ENCODE data around the gene GORASP2. TPM values are rescaled to one million over a fixed set of nuclear protein-coding genes. Genes with fewer than 3 reads are reported as not detected.
"Not testable (repeated sequence)": the region's sequence is repeated elsewhere in the genome, so short reads cannot be mapped to it uniquely, and the experiment has no call there.

GORASP2 gene
- total and polyA plus RNA-seq, 2 donors = 35.5 to 53.0 TPM

DNA sequence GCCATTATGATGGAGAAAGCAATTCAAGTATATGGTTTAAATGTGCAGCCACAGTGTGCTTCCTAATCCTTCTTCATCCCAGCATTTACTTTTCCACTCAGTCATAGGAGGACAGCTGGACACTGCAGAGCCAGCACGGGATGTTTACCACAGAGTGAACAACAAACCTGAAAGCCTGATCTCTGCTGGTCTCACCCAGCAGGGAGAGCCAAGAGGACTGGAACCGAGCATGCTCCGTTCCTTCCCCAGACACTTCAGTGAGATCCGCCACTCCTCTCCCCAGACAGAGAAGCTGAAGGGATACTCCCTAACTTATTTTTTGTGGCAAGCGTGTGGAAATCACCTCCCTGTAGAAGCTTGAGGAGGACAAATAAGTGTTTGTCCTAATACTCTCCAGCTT is 23.2 kb upstream of the GORASP2 start:
- Histone ChIP-seq H3K36me3 (ENCODE audit: insufficient read depth) (no peaks in the 10 kb centered on the region), H3K4me3 (ENCODE audit: low read depth, low read length) (no peak overlapping the region), H3K27ac (ENCODE audit: low read depth) (no peak overlapping the region), H3K4me1 (ENCODE audit: insufficient read depth) (no peaks in the 10 kb centered on the region)
- no peak for DNase-seq (ENCODE audit: extremely low spot score)
- WGBS = 27% methylated on average over 5 of the region's 5 CpGs

DNA sequence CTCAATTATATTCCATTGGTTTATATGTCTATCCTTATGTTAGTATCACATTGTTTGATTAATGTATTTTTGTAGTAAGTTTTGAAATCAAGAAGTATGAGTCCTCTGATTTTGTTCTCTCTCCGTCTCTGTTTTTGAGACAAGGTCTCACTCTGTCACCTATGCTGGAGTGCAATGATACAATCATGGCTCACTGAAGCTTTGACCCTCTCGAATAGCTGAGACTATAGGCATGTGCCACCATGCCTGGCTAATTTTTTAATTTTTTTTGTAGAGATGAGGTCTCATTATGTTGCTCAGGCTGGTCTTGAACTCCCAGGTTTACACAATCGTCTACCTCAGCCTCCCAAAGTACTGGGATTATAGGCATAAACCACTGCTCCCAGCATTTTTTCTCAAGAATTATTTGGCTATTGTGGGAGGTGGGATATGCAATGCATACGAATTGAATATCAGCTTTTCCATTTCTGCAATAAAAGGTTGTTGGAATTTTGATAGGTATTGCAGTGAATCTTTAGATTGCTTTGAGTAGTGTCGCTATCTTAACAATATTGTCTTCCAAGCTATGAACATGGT is 17.7 kb upstream of the GORASP2 start:
- no peak overlapping the region for H3K27ac ChIP-seq (ENCODE audit: low read depth)
- H3K4me3 ChIP-seq (ENCODE audit: low read depth, low read length) = no peak overlapping the region
- no peaks in the 10 kb centered on the region for H3K4me1 ChIP-seq (ENCODE audit: insufficient read depth)
- 85% methylated on average over 5 of the region's 5 CpGs for WGBS
- no peak for DNase-seq (ENCODE audit: extremely low spot score)
- H3K36me3 ChIP-seq (ENCODE audit: insufficient read depth) = no peaks in the 10 kb centered on the region

DNA sequence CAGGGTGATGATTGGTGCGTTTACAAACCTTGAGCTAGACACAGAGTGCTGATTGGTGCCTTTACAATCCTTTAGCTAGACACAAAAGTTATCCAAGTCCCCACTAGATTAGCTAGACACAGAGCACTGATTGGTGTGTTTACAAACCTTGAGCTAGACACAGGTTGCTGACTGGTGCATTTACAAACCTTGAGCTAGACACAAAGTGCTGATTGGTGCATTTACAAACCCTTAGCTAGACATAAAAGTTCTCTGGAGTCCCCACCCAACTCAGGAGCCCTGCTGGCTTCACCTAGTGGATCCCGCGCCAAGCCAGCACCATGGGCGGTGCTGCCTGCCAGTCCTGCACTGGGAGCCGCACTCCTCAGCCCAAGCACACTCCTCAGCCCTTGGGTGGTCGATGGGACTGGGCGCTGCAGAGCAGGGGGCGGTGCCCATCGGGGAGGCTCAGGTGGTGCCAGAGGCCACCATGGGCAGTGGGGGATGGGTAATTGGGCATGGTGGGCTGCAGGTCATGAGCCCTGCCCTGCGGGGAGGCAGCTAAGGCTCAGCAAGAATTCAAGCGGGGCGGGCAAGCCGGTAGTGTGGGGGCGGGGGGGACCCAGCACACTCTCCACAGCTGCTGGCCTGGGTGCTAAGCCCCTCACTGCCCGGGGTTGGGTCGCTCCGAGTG is 13.9 kb upstream of the GORASP2 start:
- WGBS = 97% methylated on average over 17 of the region's 17 CpGs
- H3K36me3 ChIP-seq (ENCODE audit: insufficient read depth); H3K4me1 ChIP-seq (ENCODE audit: insufficient read depth); DNase-seq (ENCODE audit: extremely low spot score); H3K27ac ChIP-seq (ENCODE audit: low read depth); H3K4me3 ChIP-seq (ENCODE audit: low read depth, low read length): not testable (repeated sequence)

DNA sequence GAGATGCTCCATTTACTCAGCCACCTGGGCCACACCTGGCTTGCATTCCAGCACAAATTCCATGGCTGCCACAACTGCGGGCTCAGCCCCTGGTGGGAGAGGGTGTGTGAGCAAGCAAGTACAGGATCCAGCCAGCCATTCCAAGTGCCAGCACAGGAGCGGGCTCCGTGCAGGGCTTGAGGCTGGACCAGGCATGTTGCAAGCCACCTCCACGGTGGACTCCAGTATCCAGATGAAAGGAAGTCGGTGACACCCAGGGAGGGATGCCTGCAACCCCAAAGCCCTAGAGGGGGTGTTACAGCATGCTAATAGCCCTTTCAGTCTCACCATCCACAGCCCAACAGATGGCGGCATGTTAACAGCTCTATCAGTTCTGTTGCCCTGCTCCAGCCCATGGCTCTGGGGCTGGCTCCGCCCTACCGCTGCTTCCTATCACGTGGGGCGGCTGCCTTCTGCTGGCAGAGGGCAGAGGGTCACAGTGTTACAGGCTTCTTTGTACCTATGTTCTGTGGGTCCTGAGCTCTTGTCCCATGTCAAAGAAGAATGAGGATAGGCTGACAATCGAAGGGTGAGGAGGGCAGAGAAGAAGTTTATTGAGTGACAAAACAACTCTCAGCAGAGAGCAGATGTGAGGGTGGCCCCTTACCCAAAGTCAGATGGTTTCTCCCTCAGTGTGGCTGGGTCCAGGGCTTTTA is 11.7 kb upstream of the GORASP2 start:
- Histone ChIP-seq H3K27ac (ENCODE audit: low read depth) (no peak overlapping the region), H3K4me1 (ENCODE audit: insufficient read depth) (no peaks in the 10 kb centered on the region), H3K36me3 (ENCODE audit: insufficient read depth) (no peaks in the 10 kb centered on the region), H3K4me3 (ENCODE audit: low read depth, low read length) (no peak overlapping the region)
- DNase-seq (ENCODE audit: extremely low spot score) = no peak
- WGBS = 95% methylated on average over 11 of the region's 11 CpGs

GRCh38 chr2:170917957-170918356 is 11.1 kb upstream of the GORASP2 start:
- H3K36me3 ChIP-seq (ENCODE audit: insufficient read depth) = no peaks in the 10 kb centered on the region
- WGBS = 77% methylated on average over 5 of the region's 5 CpGs
- no peak overlapping the region for H3K4me3 ChIP-seq (ENCODE audit: low read depth, low read length)
- DNase-seq (ENCODE audit: extremely low spot score) = no peak
- H3K27ac ChIP-seq (ENCODE audit: low read depth) = no peak overlapping the region
- no peaks in the 10 kb centered on the region for H3K4me1 ChIP-seq (ENCODE audit: insufficient read depth)

- H3K4me1 ChIP-seq (ENCODE audit: insufficient read depth); DNase-seq (ENCODE audit: extremely low spot score): not testable (repeated sequence)
- WGBS = 99% methylated on average over 2 of the region's 2 CpGs
Observed at GRCh38 chr2:170921873-170922272, 7.2 kb upstream of the GORASP2 start.

GRCh38 chr2:170922634-170923494 is 6.2 kb upstream of the GORASP2 start:
- no peak for DNase-seq (ENCODE audit: extremely low spot score)
- Histone ChIP-seq H3K4me3 (ENCODE audit: low read depth, low read length) (no peak overlapping the region), H3K27ac (ENCODE audit: low read depth) (no peak overlapping the region), H3K4me1 (ENCODE audit: insufficient read depth) (no peaks in the 10 kb centered on the region), H3K36me3 (ENCODE audit: insufficient read depth) (no peaks in the 10 kb centered on the region)
- WGBS = 91% methylated on average over 8 of the region's 8 CpGs

More at GRCh38 chr2:170921873-170922272, 7.2 kb upstream of the GORASP2 start:
- not testable (repeated sequence) for H3K4me3 ChIP-seq (ENCODE audit: low read depth, low read length); H3K36me3 ChIP-seq (ENCODE audit: insufficient read depth); H3K27ac ChIP-seq (ENCODE audit: low read depth)

- Histone ChIP-seq H3K27ac (ENCODE audit: low read depth) (no peak overlapping the region), H3K4me1 (ENCODE audit: insufficient read depth) (no peaks in the 10 kb centered on the region), H3K36me3 (ENCODE audit: insufficient read depth) (no peaks in the 10 kb centered on the region), H3K4me3 (ENCODE audit: low read depth, low read length) (no peak overlapping the region)
- no peak for DNase-seq (ENCODE audit: extremely low spot score)
- 76% methylated on average over 1 of the region's 1 CpG for WGBS
Observed at GRCh38 chr2:170923799-170924198, 5.3 kb upstream of the GORASP2 start.

DNA sequence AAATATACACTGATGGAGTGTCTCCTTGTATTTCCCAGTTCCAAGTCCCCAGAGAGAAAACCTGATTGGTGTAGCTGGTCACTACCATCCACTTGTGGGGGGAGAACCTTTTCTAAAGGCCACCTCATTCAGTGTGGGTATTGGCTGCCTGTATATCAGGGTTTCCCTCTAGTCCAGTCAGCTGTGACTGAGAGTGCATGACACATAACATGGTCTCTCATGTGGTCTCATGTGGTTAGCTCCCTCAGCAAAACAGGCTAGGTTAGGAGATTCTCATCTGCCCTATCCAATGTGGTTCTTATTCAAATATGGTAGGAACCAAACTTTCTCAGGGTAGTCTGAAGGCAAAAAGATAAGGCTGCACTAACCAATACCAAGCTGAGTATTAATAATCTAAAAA is 4.1 kb upstream of the GORASP2 start:
- no peak for DNase-seq (ENCODE audit: extremely low spot score)
- H3K4me1 ChIP-seq (ENCODE audit: insufficient read depth) = no peaks in the 10 kb centered on the region
- H3K27ac ChIP-seq (ENCODE audit: low read depth) = no peak overlapping the region
- H3K36me3 ChIP-seq (ENCODE audit: insufficient read depth) = no peaks in the 10 kb centered on the region
- no peak overlapping the region for H3K4me3 ChIP-seq (ENCODE audit: low read depth, low read length)

DNA sequence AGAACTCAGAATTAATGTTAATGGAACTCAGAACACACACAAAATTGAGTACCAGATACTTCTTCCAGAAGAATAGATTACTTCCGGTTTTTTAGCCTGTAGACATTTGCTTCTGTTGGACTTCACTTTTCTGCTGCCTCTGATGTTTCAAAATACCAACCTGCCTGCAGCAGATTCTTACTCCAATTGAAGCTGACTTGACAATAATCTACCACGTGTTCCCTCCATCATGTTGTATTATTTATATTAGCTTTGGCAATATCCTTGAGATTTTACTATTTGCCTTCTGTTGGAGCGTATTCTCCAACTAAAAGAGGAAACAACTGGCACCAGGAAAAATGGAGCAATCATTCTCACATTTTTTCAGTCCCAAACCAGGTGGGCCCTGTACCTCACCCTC is 3.1 kb upstream of the GORASP2 start:
- no peak overlapping the region for H3K4me3 ChIP-seq (ENCODE audit: low read depth, low read length)
- no peak overlapping the region for H3K27ac ChIP-seq (ENCODE audit: low read depth)
- no peaks in the 10 kb centered on the region for H3K4me1 ChIP-seq (ENCODE audit: insufficient read depth)
- no peak for DNase-seq (ENCODE audit: extremely low spot score)
- no peaks in the 10 kb centered on the region for H3K36me3 ChIP-seq (ENCODE audit: insufficient read depth)
- 82% methylated on average over 3 of the region's 3 CpGs for WGBS

GRCh38 chr2:170926743-170927297 is 2.2 kb upstream of the GORASP2 start:
- no peak overlapping the region for H3K27ac ChIP-seq (ENCODE audit: low read depth)
- WGBS = 93% methylated on average over 4 of the region's 4 CpGs
- H3K36me3 ChIP-seq (ENCODE audit: insufficient read depth) = no peaks in the 10 kb centered on the region
- H3K4me1 ChIP-seq (ENCODE audit: insufficient read depth) = no peaks in the 10 kb centered on the region
- H3K4me3 ChIP-seq (ENCODE audit: low read depth, low read length) = no peak overlapping the region
- DNase-seq (ENCODE audit: extremely low spot score) = no peak

DNA sequence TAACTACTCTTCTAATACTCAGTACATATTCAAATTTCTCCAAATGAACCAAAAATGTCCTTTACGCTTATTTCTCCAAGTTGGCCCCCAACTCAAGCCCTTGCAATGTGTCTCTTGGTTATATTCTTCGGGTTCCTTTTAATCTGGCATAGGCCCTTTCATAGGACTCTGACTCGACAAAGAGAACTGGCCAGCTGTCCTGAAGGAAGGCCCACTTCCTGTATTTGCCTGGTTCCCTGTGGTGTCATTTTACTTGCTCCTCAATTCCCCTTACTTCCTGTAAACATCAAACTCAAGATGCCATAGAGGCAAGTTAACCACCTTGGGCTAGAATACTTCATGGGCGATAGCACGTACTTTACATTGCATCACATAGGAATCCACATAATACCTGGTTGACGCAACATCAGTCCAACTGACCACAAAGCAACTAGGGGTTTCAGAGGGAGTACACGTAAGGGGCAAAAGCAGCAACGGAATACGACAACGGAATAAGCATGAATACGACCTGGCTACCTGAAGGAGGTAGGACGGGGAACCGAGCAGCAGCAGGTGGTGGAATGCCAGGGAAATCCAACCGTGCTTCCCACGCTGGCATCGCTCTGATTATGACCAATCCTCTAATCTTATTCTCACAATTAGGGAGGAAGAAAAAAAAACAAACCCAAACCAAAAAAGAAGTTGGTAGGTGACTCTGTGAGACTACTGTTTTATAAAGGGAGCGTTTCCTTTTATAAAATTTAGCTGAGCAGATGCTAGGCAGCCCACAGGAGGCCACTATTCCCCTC is 823 bp upstream of the GORASP2 start:
- Histone ChIP-seq H3K4me1 (ENCODE audit: insufficient read depth) (no peaks in the 10 kb centered on the region), H3K36me3 (ENCODE audit: insufficient read depth) (no peaks in the 10 kb centered on the region), H3K4me3 (ENCODE audit: low read depth, low read length) (no peak overlapping the region), H3K27ac (ENCODE audit: low read depth) (no peak overlapping the region)
- no peak for DNase-seq (ENCODE audit: extremely low spot score)
- 51% methylated on average over 17 of the region's 17 CpGs for WGBS

DNA sequence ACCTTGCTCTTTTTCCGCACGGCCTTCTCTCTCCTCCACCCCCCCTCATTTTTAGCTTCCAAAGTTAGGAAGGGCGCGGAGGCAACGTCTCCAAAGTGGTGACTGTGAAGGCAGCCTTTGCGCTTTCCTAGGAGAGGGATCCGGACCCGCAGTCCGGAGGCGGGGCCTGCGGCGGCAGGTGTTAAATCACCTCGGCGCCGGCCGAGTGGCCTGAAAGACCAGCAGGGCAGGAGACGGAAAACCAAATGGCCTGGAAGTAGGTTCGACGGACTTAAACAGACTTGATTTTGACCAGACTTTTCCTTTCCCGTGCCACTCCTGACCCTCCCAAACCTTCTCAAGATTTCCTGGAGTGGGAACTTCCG is 615 bp downstream of the GORASP2 start:
- Histone ChIP-seq H3K27ac (ENCODE audit: low read depth) (peak overlapping the region; percentile 93), H3K4me1 (ENCODE audit: insufficient read depth) (no peaks in the 10 kb centered on the region), H3K36me3 (ENCODE audit: insufficient read depth) (no peaks in the 10 kb centered on the region), H3K4me3 (ENCODE audit: low read depth, low read length) (peak overlapping the region; percentile 91)
- under 1% methylated on average over 21 of the region's 21 CpGs for WGBS
- DNase-seq (ENCODE audit: extremely low spot score) = no peak

Measured in urinary bladder (tissue), 4 donors.